HPDE6-E6E7 (cell line): ENCODE data around the gene MED8.

ENCODE experiments used
- DNase-seq: peaks from one replicate; pipeline ENCODE4 v3.0.0; 2011; ENCODE audit warnings: missing footprints; ENCODE audit errors: extremely low spot score

Gene MED8

DNA sequence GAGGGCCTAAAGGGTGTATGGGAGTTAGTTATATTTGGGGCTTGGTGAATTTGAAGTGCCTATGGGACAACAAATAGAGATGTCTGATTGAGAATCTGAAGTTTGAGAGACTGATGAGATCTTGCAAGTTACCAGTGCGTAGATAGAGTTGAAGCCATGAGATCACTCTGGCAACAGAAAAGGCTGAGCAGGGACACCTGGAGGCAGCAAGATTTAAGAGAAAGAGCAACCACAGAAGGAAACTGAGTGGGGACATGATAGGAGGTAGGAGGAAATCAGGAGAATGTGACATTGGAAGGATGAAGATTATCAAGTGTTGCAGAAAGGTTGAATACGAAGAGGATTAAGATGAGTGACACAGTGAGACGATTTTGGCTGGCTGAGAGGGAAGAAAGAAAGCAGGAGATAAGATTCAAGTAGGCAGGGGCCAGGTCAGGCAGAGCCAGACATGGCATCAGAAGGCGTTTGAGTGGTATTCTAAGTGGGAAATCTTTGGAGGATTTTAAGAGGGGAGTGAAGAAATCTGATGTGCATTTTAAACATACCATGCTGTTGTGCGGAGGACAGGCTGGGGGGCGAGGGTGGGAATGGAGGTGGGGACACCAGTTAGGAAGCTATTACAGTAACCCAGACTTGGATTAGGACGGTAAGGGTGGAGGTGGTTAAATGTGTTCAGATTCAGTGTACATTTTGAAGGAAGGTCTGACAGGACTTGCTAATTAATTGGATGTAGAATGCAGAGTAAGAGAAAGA, 55.0 kb downstream of the MED8 start:
- no peak for DNase-seq
